Activated T-cell treated with anti-CD3 and anti-CD28 coated beads for 48 hours (primary cell): ENCODE data around the gene HIPK2.

Source experiments
- DNase-seq: peaks from one replicate; pipeline ENCODE4 v3.0.0-alpha.2; 2020; ENCODE audit warnings: low read depth

HIPK2 gene

DNA sequence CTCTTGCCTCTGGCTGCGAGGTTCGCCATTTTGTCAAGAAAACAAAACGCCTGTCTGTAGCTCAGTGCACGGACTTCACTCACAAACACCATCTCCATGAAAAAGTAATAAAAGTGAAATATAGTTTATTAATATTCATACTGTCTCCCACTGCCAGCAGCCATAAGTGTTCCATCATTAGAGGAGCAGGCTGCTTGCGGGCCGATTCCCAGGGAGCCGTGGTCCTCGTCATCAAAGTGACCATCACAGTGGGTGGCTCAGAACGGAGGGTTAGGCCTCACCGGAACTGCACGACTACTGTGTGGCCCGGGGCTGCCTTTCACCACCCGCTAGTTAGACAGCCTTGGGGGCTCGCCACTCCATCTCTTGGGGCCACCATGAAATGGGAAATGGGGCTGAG lies 82.7 kb downstream of the HIPK2 start:
- DNase-seq: no peak

DNA sequence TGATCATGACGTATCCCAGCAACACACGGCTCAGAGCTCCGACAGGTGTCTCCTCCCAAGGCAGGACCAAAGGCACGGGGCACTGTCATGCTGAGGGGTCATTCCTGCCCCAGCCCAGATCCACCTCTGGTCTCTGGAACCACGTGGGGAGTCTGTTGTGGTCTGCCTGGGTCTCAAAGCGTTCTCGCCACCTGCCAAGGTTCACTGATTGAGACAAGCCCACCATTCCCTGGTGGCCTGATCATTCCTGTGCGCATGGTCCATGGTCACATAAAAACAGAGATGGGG lies 83.5 kb downstream of the HIPK2 start:
- DNase-seq: no peak

DNA sequence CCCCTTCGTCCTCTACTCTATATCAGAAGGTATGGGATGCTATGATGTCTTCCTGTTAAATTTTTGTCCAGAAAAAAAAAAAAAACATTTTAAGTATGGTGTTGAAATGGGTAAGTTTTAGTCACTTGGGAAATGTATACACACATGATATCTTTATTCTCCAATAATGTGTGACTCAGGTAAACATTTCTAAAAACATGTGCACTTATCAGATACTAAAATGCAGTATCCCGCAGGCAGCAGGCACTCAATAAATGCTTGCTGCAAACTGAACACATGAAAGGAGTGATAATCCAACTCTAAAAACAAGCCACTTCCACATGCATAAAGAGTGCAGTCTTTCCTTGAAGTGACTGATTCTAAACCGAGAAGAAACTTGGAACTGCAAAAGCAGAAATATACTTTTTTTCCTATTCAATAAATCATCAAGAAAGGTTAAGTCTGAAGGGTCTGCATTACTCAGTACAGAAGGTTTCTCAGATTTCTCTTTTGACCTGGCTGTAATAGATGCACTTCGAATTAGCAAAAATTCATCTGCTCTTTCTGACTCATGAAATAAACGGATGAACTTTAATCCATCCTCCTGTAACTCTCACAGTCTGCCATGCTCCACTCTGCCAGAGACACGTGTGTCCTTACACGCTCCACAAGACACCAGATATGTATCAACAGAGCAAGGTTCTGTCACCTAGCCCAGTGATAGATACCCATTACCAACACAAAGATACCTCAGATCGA lies 84.0 kb downstream of the HIPK2 start:
- DNase-seq: no peak

DNA sequence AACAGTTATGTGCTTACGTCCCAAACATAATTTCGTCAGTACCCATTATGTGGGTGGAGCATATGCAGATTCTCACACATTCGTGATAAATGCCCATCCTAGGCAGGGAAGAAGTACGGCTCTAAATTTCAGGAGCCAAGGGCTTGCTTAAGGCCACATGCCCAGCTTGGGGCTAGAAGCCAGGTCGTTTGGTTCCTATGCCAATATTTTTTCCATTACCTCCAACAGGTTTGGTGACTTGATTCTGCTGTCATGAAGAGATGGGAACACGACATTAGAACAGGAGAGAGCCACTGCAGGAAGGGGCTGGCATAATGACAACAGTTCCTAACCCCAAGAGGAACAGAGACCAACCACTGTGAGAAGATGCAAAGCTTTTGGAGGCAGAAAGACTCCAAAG lies 85.1 kb downstream of the HIPK2 start:
- DNase-seq: no peak

DNA sequence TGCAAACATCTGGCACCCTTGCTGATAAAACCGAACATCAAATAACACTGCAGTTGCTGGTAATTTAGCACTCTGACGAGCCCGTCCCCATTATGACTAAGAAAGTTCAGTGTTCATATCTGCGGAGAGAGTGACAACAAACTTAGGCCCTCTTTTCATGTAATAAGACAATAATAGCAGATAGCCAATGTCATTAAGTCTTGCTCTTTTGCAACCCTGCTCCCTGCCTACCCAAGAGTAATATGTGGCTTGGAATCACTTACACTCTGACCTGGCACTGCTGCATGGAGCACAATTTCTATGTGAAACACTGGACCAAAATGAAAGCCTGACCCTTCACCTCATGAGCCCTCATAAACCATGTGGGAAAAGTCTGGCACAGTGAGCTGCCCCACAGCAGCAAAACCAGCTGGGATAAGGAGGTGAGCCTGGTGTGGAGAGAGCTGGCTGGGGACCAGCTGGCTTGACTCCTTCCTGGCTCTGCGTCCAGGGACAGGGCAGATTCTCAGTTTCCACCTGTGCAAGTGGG lies 86.5 kb downstream of the HIPK2 start:
- no peak for DNase-seq

DNA sequence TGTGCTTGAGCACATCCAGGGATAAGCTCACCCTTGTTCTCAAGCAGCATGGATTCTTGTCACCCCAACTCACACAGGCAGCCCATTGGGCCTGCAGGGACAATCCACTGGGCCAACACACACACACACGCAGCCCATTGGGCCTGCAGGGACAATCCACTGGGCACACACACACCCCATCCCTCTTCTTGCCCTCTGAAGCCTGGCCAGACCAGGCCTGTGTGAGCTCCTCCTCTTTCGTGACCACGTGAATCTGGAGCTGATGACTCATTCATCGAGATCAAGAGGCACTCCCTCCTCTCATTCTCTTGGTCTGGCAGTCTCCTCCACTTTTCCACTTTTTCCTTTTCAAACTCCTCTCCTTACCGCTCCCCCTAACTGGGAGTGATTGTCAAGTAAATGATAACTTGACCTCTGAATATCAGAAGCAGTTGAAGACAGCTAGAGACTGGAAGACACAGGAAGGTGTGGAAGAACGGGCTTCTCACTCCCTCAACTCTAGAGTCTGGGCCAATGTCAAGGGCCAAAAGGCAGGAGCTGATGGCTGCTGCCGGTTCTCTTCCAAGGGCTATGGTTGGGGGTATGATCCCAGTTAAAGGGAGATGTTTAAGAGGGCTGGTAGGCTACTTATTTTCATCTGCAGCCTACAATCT lies 89.7 kb downstream of the HIPK2 start:
- no peak for DNase-seq

DNA sequence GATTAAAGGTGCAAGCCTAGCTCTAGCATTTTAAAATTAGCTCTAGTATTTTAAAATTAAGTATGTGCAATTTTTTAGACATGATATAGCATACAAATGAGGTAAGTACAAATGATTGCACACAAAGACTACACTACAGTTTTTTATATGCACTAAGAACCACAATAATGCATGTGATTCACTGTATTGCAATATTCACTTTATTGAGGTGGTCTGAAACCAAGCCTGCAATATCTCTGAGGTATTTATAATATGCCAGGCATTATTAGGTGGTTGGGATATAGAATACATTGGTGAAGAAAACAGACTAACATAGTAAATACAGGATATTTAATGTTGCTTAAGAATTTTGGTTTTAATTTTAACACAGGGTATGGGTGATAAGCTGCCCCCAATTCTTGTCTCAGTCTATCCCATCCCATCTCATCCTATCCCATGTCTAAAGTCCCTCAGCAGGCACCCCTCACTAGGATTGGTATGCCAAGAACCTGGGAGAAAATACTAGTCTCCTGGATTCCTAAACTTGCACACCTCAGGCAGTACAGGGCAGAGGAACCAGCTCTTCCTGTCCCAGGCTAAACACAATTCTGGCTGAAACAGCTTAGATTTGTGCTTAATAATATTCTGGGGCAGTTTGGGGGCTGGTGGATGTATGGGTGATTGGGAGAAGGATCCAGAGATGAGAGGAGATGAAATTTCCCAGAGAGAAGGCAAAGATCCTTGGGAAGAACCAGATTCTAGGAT lies 90.4 kb downstream of the HIPK2 start:
- DNase-seq: no peak

DNA sequence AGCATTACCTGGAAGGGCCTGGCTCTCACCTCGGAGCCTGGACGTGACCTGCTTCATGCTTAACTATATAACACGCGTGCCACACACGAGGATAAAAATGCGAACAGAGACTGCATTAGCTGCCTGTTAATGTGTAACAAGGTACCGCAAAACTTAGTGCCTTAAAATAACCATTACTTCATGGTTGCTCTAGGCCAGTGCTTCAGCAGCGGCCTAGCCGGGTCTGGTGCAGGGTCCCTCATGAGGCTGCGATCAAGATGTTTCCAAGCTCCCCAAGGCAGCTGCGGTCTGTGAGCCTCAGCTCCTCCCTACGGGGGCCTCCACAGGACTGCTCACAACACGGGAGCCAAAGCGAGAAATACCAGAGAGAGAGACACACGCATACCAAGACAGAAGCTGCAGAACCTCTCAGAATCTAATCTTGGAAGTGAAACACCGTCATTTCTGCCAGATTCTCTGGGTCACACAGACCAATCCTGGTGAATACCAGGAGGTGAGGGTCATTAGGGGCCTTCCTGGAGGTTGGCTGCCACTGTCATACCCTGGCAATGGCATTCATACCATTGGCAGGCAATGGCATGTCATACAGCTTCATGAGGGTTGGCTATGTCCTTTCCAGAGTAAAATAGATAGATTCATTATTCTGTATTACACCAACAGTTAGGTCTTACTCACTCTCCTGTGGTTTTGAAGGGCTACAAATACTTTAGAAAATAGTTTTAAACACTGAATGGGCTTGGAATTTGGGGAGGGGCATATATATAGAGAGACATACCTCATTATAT lies 94.5 kb downstream of the HIPK2 start:
- DNase-seq: no peak

DNA sequence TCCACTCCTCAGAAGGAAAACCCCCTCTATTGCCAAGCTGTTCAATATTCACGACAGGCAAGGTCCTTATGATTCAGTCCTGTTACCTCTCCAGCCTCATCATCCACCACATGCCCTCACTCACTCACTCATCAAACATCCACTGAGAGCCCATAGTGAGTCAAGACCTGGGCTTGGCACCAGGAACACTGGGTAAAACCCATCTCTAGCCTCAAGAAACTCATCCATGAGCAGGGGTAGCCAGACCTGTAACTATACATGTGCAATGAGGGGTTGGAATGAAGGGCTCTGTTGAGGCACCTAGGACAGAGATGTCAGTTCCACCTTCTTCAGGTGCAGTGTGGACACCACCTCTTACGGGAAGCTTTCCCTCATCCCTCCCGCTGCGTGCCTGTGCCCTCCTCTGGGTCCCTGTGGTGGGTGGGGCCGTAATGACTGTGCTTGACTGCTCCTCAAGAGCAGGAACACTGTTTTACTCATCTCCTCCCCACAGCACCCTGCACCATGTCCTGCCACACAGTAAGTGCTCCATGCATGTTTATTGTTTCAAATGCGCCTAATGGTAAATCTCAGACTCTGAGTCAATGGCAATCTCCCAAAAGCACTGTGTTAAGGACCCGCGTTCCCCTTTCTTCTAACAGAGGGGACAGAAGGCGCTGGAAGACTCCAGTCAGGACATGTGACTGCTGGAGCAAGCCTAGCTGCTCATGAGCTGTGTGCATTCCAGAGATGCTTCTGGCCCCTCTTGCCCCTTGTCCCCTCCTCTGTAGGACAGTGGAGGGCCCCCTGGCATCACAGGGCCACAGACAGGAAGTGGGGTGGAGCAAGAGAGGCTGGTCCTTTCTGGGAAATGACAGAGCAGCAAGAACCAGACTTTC lies 95.4 kb downstream of the HIPK2 start:
- peak; percentile 55 for DNase-seq

GRCh38 chr7:139681812-139682135 lies 96.0 kb downstream of the HIPK2 start:
- DNase-seq: no peak

- no peak for DNase-seq
Observed at GRCh38 chr7:139681463-139681755, 96.4 kb downstream of the HIPK2 start.

- DNase-seq: peak; percentile 77
Observed at GRCh38 chr7:139680676-139681462, 96.9 kb downstream of the HIPK2 start.

DNA sequence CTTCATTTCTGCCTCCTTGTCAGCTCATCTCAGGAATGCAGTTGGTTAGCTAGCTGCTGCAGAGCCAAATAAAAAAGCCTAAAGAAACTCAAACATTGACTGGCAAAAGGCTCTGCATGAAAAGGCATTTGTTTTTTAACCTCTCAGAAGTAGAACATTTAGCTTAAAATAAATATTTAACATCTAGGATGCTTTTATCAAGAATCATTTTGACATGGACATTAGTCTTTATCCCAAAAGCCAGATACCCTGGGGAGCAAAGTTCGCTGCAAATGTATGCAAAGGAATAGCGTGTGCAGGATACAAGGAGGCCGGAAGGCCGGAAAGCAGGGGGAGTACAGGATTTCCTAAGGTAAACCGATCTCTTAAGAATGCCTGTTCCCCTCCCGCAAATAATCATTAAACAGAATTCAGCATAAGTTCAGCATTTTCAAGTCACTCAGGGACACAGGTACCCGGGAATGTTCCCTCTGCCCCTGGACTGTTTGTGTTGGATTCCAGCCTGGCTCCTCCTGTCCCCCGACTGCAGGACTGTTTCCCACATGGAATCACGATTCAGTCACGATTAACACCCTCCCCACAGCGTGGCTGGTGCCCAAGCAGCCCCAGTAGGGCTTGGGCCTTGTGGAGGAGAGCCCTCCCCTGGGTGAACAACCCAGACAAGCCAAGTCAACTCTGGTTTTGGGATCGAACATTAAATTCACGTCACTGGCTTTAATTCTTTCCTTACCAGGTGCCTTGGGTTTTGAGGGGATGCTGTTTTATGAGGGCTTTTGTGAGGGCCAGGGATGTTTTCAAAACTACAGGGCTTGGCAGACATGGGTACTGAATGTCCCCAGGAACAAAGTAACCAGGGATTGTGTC lies 97.8 kb downstream of the HIPK2 start:
- no peak for DNase-seq

GRCh38 chr7:139676390-139676789 lies 101.4 kb downstream of the HIPK2 start:
- DNase-seq: no peak

- no peak for DNase-seq
Observed at GRCh38 chr7:139675127-139676125, 102.4 kb downstream of the HIPK2 start.

DNA sequence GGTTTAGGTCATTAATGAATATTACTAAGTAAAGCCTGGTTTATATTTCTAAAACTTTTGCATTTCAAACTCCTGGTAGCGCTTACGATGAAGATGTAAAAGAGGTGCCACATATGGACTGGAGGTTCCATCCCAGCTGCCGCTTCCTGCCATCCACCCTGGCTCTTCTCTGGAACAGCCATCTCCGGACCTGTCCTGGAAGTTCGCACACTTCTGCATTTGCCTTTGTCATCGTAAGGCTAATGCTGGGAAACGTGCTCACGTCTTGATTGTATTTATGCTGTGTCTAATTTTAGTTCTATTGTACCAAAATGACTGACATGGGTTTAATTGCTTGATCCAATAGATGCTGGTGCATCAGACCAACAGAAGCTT lies 103.1 kb downstream of the HIPK2 start:
- DNase-seq: no peak

DNA sequence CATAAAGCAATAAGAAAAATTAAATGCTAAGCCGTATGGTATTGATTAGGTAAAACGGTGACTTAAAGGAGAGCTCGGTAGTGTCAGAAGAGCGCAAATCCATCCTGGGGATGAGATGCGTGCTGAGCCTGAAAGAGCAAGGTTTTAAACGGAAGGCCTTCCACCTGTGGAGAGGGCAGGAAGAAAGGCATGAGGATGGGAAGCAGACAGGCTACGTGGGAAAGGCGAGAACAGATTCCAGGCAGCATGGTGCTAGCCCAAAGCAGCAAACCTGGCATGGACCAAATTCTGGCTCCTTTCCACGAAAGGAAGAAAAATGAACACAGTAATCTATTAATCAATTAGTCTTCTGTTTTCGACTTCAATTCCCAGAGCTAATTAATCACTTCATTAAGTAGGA lies 103.5 kb downstream of the HIPK2 start:
- DNase-seq: no peak

DNA sequence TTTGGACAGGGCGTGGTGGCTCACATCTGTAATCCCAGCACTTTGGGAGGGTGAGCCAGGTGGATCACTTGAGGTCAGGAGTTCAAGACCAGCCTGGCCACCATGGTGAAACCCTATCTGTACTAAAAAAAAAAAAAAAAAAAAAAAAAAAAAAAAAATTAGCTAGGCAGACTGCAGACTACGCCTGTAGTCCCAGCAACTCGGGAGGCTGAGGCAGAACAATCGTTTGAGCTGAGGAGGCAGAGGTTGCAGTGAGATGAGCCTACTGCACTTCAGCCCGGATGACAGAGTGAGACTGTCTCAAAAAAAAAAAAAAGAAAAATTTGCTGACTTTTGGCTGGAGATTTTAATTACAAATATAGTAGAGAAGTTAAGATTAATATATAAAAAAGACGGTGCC lies 104.0 kb downstream of the HIPK2 start:
- DNase-seq: no peak

GRCh38 chr7:139673230-139673629 lies 104.6 kb downstream of the HIPK2 start:
- peak; percentile 34 for DNase-seq
